NCI-H187 treated with DMSO at 0.1 percent for 48 hours (cell line): ENCODE data around the gene C14orf93.
A peak's percentile ranks its signal among the peaks of the same experiment; 100 is the strongest.
"Not testable (repeated sequence)": the region's sequence is repeated elsewhere in the genome, so short reads cannot be mapped to it uniquely, and the experiment has no call there.

Source experiments
- DNase-seq: peaks from one replicate; lab custom pipeline; 2025; lab: John Stamatoyannopoulos, UW

Gene C14orf93

DNA sequence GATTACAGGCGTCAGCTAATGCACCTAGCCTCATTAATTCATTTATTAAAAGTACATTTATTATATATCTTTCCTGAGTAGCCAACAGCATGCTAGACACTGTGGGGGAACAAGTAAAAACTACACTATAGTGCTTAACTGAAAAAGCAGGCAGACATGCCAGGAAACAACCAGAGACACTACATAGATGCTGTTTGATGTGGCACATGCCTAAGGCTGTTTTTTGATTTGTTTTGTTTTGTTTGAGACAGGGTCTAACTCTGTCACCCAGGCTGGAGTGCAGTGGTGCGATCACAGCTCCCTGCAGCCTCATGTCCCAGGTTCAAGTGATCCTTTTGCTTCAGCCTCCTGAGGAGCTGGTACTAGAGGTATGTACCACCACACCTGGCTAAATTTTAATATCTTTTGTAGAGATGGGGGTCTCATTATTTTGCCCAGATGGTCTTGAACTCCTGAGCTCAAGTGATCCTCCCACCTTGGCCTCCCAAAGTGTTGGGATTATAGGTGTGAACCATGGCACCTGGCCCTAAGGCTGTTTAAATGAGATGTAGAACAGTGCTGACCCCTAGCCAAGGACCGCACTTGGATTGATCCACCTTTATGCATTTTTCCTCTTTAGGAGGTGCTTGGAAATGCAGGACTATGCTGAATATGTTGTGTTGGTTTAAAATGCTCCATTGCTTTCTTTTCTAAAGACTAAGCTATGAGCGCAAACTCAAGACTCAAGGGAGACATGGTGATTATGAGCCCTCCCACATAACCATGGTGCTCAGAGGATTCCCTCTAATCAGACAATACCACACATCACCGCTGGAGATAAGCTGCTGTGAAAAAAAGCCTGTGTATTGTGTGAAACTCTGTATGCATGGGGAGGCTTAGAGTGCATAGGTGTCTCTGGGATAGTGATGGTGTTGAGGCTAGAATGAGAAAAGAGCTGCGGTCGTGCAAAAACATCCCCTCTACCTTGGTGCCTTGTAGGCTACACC, 10.5 kb upstream of the C14orf93 start:
- DNase-seq, result no peak

DNA sequence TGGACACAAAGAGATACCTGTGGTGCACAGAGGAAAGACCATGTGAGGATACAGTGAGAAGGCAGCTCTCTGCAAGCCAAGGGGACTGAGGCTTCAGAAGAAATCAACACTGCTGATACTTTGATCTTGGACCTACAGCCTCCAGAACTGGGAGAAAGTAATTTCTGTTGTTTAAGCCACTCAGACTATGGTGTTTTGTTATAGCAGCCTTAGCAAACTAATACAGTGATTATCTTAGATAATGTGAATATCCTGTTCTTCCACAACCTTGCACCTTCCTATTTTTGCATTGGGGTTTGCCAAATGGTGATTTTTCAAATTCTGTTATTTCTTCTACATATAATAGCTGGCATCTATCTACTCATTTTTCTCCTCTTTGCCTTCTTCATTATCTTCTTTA, 8.2 kb upstream of the C14orf93 start:
- DNase-seq, result no peak

DNA sequence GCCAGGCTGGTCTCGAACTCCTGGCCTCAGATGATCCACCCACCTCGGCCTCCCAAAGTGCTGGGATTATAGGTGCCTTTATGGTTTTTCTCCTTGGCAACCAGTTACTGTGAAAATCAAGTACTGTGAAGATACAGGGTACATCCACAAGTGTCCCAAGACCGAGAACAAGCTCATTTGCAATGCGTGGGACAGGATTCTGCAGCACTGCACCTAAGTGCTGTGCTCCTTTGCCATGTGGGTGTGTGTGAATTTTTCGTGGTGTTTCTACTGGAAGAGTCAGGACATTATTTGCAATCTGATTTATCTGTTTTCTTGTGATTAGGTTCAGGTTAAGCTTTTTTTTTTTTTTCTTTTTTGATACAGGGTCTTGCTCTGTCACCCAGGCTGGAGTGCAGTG, 7.1 kb upstream of the C14orf93 start:
- DNase-seq, result no peak

DNA sequence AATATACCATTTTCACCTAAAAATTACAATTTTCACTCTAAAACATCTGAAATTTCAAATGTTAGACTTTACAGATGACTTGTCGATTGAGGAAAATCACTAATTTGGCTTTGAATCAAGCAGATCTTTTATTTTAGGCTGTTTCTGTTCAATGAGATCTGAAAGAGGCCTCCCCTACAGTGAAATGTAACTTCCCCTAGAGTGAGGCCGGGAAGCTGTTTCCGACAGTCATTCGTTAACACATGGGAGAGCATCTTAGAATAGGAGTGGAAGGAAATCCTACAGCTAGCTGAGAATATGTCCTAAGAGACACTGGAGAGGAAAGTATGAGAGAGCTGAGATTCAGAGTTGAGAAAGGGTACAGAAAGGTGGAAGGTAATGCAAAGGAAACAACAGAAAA, 5.7 kb upstream of the C14orf93 start:
- DNase-seq, result no peak

DNA sequence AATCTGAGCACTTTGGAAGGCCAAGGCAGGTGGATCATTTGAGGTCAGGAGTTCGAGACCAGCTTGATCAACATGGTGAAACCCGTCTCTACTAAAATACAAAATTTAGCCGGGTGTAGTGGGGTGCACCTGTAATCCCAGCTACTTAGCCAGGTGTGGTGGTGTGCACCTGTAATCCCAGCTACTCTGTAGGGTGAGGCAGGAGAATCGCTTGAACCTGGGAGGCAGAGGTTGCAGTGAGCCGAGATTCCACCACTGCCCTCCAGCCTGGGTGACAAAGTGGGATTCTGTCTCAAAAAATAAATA, 3.8 kb upstream of the C14orf93 start:
- DNase-seq, result not testable (repeated sequence)

DNA sequence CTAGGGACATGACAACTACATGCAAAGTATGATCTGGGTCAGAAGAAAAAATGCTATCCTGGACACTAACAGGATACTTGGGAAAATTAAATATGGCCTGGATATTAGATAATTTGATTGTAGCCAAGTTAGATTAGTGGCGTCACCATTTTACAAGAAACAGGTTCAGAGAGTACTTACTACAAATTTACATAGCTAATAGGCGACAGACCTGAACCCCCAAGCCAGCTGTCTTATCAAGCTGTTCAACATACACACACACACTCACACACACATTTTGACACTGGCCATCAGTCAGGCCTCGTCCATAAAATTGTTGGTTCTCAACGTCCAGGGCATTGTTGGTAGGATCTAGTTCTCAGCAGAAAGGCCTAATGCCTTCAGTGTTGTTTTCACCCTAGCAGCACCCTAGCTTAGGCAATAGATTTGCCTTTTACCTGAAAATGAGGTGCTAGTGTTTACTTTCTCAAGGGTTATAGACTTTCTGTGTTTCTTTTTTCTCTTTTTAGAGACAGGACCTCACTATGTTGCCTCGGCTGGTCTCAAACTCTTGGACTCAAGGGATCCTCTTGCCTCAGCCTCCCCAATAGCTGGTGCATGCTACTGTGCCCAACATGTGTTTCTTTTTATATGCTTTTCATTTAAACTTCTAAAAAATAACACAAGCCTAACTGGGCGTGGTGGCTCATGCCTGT, 3.3 kb upstream of the C14orf93 start:
- no peak for DNase-seq

DNA sequence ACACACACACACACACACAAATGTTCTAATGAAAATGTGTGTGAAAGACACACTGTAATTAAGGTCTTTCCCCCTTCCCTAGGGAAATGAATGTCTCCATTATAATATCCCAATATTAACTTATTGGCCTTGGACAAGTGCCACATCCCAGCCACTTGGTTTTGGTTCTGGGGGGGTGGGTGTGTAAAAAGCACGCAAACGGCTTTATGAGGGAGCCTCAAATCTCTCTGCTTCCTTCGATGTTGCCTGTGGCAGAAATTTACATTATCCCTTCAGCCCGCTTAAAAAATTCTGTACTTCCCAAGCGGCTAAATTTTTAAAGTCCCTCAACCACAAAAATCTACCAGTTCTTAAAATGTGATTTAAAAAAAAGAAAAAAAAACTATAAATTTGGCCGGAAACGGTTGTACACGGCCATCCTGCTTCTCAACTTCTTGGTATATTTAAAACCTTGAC, 432 bp downstream of the C14orf93 start:
- no peak for DNase-seq

DNA sequence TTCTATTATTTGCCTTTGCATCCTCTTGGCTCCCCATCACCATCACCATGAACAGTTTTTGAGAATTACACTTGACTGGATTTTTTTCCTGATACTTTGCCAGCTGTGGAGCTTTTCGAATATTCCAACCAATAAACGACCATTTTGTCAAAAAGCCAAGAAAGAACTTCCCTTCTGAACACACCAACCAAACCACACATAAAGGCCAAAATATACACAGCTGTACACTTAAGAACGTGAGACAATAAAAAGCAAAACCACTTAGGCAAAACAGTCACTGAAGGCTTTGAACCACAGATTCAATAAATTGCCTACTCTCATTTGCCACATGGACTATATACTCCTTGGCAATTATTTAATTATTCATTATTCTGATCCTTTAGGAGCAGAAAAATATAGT, 1.1 kb downstream of the C14orf93 start:
- DNase-seq, result no peak

DNA sequence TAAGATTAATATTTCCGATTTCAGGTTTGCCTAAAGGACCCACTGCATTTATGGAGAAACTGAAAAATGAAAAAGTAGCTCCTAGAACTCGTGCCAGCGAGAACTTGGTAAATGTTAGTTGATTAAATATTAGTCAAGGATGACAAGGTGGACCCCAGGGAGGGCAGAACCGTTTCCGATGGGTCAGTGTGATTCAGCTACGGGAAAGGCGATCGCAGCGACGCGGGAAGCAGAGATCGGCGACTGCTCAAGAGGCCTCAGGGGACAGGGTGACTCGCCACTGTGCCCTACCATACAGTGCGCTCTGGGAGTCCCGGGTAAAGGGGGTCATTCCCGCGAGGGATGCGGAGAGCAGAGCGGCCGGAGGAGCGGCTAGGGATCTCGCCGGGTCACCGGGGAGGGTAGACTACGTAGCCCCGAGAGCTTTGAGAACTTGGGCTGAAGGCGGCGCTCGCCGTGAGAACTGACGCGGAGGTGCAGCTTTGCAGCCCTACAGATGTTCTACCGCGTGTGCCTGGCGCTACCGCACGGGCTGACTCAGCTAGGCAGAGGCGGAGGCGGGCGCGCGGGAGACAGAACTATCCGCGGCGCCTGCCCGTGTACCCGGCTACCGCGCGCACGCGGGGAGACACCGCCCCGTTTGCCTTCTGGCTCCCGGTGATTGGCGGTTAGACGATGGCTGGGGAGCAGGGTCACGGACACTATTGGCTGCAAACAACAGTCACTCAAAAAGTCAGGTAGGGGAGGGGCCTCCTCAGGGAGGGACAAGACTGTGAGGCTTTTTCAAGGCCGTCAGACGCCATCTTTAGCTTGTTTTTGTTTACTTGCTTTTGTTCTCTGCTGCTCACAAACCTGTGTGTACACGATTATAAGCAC, 3.2 kb downstream of the C14orf93 start:
- DNase-seq, result peak; percentile 96

DNA sequence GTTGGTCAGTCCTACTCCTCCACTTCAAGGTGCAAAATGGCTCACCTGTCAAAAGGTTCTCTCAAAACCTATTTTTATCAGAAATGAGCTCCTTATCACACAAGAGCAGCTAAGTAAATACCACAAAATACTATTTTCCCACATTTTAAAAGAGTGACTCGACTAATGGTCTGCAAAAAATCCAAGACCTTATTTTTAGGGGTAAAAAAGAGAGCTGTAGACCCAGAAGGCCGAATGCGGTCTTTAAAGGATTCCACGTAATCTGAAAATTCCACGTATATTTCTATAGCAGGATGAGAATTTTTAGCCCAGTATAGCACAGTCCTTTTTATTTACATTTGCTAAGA, 3.8 kb downstream of the C14orf93 start:
- DNase-seq, result no peak

DNA sequence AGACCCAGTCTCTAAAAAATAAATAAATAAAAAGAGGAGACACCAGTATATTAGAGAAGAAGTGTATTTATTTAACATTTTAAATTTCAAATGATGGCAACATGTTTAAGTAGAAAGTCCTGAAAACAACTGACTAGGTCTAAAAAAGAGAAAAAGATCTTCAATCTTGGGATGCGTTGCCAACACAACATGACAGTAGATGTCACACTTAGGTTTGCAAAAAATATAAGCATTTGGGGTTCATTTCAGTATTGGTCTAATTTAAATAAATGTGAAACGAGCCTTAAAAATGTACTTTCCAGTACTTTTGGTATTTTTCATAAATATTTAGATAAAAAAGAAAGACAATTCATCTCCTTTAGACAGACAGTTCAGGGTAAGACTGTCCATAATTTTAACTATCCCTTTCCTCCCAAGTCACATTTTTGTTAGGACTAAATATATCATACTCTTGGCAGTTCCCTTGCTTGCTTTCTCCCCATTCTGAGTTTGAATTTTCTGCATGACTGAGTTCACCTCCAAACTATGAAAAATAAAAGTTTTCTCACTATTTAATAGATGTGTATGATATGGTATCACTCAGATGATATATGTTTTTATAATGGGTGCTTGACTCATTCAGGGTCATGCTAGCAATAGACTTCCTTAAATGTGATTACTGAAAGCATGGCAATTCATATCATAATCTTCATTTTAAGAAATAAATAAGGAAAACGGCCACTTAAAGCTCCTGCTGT, 4.3 kb downstream of the C14orf93 start:
- DNase-seq, result no peak

DNA sequence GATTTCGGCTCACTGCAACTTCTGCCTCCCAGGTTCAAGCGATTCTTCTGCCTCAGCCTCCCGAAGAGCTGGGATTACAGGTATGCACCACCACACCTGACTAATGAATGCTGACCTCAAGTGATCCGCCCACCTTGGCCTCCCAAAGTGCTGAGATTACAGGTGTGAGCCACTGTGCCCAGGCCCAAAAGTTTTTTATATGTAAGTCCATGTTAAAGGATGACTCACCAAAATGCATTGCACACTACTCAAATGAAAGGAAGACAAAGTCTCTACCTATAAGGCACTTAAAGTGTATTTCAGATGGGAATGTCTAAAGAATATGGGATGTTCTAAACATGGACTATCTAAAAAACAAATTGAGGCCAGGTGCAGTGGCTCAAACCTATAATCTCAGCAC, 5.7 kb downstream of the C14orf93 start:
- DNase-seq, result not testable (repeated sequence)

DNA sequence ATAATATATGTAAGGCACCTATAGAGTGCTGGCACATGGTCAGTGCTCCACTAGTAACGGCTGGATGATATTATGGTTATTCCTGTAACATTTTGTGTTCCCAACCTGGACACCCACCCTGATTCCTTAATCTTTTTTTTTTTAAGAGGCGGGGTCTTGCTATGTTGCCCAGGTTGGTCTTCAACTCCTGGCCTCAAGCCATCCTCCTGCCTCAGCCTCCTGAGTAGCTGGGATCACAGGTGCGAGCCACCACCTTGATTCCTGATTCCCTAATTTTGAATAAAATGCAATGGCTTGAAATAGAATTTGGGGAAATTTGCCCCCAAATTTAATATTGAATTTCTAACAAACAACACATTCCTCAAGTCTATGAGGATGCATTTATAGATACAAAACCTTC, 7.4 kb downstream of the C14orf93 start:
- DNase-seq, result no peak

DNA sequence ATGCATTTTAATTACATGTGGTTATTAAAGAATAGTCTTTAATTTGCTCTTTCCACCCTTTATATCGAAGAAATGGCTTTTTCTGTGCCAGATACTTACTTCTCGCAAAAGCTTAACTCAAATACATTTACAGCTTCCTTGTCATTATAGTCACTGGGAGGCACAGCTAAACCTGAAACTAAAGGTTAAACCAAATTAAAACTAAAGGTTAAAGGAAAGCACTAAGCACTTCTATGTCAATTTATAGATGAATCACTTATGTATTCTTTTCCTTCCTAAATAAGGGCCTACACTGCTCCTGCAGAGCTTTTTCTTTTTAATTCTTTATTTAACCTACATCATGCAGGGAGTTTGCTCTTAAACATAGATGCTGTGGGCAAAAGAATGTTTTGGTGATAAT, 9.1 kb downstream of the C14orf93 start:
- DNase-seq, result no peak

DNA sequence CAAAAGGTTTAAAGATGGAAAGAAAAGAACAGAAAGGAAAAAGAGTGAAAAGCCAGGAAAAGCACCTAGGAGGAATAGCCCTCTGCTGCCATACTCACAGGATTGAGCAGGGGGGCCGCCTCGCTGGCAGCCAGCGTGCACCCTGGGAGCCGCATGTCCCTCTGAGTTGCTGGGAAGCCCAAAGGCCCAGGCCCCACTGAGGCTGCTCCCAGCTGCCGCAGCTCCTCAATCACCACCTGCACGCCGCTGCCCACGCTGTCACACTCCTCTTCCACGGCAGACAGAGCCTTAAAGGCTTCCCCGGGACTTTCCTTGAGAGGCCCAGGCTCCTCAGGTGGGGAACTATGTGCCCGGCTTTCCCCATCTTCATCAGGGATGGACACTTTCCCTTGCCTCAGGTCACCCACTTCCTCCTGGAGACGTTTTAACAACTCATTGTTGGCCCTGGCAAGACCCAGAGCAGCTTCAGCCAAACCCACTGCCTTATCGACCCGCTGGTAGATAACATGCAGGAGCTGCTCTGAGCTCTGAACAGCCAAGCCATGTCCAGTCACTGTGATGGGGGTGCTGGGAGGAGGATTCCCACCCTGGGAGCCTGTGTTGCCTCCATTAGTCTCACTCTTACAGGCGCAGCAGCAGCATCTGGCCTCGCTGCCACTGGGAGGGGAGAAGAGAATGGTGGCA, 11.5 kb downstream of the C14orf93 start:
- no peak for DNase-seq

DNA sequence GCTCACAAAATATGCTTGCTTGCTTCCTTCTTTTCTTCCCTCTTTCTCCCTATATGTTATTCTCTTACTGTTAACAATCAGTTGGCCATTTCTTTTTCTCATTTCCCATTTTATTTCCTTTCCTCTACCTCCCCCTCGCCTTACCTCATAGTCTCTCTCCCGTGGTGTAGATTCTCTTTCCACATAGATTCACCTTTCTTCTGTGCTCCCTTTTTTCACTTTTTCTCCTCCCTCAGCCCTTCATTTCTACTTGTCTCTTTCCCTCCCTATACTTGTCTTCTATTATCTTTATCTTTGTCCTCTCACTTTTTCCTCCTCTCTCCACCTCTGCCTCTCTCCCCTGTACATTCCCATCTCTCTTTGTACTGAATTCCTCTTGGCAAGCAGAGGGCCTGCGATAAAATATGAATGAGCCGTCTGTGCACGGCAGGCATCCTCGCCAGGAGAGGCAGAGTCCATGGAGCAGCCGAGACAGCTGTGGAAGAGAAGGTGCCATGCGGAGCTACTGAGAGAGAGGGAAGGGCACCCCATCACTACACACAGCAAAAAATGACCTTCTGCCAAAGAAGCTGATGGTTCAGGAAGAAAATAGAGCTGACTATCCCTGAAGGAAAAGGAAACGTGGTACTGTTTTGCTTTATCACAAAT, 12.1 kb downstream of the C14orf93 start:
- no peak for DNase-seq

DNA sequence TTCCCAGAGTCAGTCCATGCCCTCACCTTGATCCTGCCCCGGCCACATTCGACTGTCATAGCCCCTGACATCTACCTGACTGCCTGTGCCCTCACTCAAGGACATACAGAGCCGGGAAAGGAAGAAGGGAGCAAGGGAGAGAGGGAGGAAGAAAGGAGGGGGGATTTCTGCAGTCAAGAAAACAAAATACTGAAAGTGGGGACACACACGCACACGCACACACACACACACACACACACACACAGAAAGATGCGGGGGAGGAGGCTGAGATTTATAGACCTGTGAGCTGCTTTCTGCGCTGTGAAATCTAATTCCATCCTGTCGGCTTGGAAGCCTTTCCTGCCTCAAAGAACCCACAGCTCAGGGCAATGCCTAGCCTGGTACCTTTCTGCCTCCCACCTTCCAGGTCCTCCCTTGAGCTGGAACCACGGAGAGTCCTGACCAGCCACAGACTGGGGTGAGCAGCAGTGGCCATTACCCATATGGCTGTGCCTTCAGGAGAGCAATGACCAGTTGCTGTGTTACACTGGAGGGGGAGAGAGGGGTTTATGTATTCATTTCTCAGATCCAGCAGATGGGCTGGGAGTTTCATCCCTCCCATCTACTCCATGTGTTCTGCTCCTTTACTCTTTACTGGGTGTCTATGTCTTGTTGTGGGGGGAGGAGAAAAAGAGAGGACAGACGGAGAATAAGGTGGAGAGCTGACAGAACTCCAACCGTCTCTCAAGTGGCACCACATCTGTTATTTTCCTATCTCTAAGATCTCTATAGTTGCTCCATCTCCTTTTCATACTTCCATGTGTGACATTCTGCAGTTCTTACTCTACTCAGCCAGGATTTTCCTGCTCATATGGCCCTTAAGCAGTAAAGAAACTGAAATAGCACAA, 12.9 kb downstream of the C14orf93 start:
- DNase-seq, result no peak

DNA sequence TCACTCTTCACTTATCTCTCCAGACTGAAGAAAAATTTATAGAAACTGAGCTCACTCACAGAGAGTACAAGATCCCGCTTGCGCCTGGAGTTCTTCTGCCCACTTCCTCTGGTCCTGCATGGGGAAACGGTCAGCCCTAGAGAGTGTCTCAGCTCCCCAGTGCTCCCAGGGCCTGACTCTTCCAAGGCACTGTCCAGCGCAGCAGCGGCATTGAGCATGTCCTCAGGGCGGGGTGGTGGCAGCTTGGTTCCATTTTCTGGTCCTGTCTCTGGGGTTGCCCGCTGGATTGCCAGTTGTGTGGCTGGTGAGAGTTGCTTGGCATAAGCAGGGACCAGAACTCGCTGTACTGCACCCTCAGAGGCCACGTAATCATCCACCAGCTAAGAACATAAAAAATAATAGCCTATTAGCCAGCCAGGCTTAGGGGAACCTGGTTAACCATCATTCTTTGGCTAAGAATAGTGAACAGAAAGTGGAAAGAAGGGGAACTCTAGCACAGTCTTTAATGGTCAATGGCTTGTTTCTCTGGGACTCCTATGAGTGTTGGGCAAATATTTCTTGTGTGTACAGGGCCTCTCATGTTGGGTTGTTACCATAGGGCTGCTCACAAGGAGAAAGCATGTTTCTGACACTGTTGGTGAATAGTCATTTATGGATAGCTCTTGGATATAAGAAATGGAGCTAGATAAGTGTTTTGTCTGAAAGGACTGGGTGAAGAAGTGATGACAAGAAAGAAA, 13.9 kb downstream of the C14orf93 start:
- DNase-seq, result no peak

DNA sequence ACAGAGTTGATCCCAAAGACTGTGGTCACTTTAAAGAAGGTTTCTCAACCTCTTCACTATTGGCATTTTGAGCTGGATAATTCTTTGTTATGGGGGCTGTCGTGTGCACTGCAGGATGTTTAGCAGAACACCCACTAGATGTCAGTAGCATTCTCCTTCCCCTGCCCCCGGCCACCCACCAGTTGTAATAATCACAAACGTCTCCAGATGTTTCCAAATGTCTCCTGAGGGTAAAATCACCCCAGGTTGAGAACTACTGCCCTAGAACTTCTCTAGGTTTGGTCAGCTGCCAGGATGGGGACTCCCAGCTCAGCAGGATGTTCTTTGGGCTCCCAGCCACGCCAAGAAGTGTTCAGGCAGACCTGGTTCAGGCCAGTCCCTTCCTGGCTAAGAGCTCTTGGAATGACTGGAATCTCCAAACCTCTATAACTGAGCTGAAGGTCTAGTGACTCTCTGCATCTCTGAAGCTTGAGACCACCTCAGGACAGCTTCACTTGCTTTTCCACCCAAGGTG, 15.1 kb downstream of the C14orf93 start:
- no peak for DNase-seq
